Calu3 (cell line): ENCODE measurements around the gene RAC2. TPM values are rescaled to one million over a fixed set of nuclear protein-coding genes. Genes with fewer than 3 reads are reported as not detected.

ENCODE experiments used
- BruUV-seq: library from RNA; stranded (reverse); fragments of 400-500 nt; replicated peaks from 2 replicates; lab custom pipeline; 2021; lab: Mats Ljungman, UMichigan
- CTCF ChIA-PET: fragments of 300-600 bp; sonication (Branson Sonifier 250); formaldehyde crosslinking; loops from one replicate; lab custom pipeline; 2022; ENCODE audit warnings: antibody characterized with exemption; lab: Charles Lee
- DNase-seq: peaks from one replicate; pipeline ENCODE4 v3.0.0; 2022
- H3K27ac Mint-ChIP-seq: one replicate; pipeline ENCODE4 v1.8.0; 2022; ENCODE audit warnings: mixed read lengths; ENCODE audit not compliant: unreplicated experiment
- H3K27me3 Mint-ChIP-seq: one replicate; pipeline ENCODE4 v1.8.0; 2022; ENCODE audit warnings: mixed read lengths; ENCODE audit not compliant: unreplicated experiment
- H3K36me3 Mint-ChIP-seq: one replicate; pipeline ENCODE4 v1.8.0; 2022; ENCODE audit warnings: mild to moderate bottlenecking, moderate library complexity, mixed read lengths; ENCODE audit not compliant: insufficient read depth, unreplicated experiment
- H3K4me1 Mint-ChIP-seq: one replicate; pipeline ENCODE4 v1.8.0; 2022; ENCODE audit warnings: mild to moderate bottlenecking, low read depth, mixed read lengths; ENCODE audit not compliant: unreplicated experiment
- H3K4me3 Mint-ChIP-seq: one replicate; pipeline ENCODE4 v1.8.0; 2022; ENCODE audit warnings: mild to moderate bottlenecking, low read depth, moderate library complexity, mixed read lengths; ENCODE audit not compliant: unreplicated experiment
- H3K9me3 Mint-ChIP-seq: one replicate; pipeline ENCODE4 v1.8.0; 2022; ENCODE audit warnings: low read depth, mixed read lengths; ENCODE audit not compliant: unreplicated experiment
- intact Hi-C: fragments of 100-400 bp; cut with micrococcal nuclease; formaldehyde crosslinking; loops from one replicate; pipeline ENCODE4 v1.10.0; 2022; ENCODE audit not compliant: unreplicated experiment
- total RNA-seq: library from RNA; stranded (reverse); gene quantifications from 2 replicates; pipeline ENCODE4 v1.2.3, GENCODE V29; 2022
- TF ChIP-seq, protein P1 (sequence below): fragments of 200-600 bp; IDR thresholded peaks from one replicate; pipeline ENCODE4 v1.8.0; 2022; ENCODE audit warnings: antibody characterized with exemption; ENCODE audit not compliant: unreplicated experiment

RAC2 gene
- total RNA-seq, 1 experiment from 2014 or later = 21.0 TPM

DNA sequence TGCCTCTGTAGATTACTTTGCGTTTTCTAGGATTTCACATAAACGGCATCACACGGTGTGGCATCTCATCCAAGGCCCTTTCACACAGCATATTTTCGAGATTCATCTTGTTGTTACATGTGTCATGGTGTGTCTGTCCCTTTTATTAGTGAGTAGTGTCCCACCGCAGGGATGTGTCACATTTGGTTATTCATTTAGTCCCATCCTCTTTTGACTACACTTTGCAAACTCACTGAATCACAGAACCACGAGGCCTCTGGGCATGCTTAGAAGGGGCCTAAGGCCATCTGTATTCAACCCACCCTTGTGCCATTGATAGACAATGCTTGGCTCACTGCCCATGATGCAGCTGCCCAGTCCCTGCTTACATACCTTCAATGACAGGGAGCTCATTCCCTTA lies 4.2 kb upstream of the RAC2 start:
- BruUV-seq = no TSS peak
- H3K27ac Mint-ChIP-seq = no peak overlapping the region
- no peak for DNase-seq
- H3K9me3 Mint-ChIP-seq = no peaks in the 10 kb centered on the region
- CTCF ChIA-PET = interaction anchor here (0.6 to 1.1 kb wide), 2 partner anchors 10 to 12 kb away, joined by 3 to 11 read pairs; no protein-coding TSS in a partner anchor
- H3K27me3 Mint-ChIP-seq = no peaks in the 10 kb centered on the region
- no peak overlapping the region for H3K4me3 Mint-ChIP-seq
- TF ChIP-seq, protein P1, sequence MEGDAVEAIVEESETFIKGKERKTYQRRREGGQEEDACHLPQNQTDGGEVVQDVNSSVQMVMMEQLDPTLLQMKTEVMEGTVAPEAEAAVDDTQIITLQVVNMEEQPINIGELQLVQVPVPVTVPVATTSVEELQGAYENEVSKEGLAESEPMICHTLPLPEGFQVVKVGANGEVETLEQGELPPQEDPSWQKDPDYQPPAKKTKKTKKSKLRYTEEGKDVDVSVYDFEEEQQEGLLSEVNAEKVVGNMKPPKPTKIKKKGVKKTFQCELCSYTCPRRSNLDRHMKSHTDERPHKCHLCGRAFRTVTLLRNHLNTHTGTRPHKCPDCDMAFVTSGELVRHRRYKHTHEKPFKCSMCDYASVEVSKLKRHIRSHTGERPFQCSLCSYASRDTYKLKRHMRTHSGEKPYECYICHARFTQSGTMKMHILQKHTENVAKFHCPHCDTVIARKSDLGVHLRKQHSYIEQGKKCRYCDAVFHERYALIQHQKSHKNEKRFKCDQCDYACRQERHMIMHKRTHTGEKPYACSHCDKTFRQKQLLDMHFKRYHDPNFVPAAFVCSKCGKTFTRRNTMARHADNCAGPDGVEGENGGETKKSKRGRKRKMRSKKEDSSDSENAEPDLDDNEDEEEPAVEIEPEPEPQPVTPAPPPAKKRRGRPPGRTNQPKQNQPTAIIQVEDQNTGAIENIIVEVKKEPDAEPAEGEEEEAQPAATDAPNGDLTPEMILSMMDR = no peak
- H3K36me3 Mint-ChIP-seq = peaks cover 11% of the 10 kb centered on the region
- peaks cover 9% of the 10 kb centered on the region for H3K4me1 Mint-ChIP-seq
- intact Hi-C loops = no loop called here

DNA sequence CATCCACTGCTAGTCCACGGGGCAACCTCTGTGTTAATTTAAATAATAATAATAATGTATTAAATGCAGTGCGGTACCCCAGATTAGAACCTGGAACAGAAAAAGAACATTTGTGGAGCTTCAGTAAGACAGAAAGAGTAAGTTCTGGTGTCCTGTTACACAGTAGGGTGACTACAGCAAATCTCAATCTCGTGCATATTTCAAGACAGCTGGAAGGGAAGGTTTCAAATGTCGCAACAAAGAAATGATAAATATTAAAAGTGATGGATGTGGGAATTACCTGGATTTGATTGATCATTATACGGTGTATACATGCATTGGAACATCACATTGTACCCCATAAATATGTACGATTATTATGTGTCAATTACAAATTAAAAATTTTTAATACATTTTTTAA lies 1.7 kb upstream of the RAC2 start:
- Mint-ChIP-seq H3K27ac (no peak overlapping the region), H3K9me3 (no peaks in the 10 kb centered on the region), H3K4me1 (peaks cover 9% of the 10 kb centered on the region), H3K4me3 (no peak overlapping the region), H3K36me3 (peaks cover 11% of the 10 kb centered on the region), H3K27me3 (no peaks in the 10 kb centered on the region)
- BruUV-seq = no TSS peak
- intact Hi-C loops = no loop called here
- CTCF ChIA-PET = interaction anchor here (0.6 kb wide), 1 partner anchor 162 kb away, joined by 3 read pairs; no protein-coding TSS in a partner anchor
- TF ChIP-seq, protein P1 = no peak
- no peak for DNase-seq

DNA sequence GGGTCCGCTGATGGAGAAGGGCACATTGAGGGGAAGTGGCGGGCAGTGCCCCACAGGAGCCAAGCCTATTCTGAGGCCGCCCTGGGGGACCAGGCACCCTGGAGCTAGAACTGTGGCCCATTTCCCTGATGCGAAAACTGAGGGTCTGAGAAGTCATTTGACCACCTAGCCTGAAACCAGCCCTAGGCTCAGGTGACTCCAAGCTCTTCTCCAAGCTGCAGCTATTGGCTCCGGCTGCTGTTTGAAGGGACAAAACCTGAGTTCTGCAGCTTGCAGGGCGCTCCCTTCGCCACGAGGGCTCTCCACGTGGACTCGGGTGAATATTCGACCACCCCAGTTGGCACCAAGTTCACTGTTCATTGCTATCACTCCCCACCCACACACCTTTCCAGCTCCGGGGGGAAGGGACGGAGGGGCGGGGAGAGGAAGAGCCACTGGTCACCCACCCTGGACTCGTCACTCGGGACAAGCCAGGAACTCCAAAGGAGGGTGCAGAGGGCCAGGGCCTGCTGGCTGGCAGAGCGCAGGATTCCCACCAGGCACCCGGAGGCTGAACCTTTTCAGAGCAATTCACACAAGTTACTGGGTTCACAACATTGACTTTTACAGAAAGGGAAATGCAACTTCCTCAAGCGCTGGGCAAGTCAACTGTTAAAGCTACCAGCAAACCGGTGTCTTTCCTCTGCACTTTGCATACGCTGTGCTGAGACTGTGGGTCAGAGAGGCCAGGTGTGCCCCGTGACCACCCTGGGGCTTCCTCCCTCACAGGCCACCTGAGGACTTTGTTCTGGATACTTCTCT lies 1.1 kb upstream of the RAC2 start:
- H3K9me3 Mint-ChIP-seq = no peaks in the 10 kb centered on the region
- CTCF ChIA-PET = no interaction called here
- H3K36me3 Mint-ChIP-seq = peaks cover 11% of the 10 kb centered on the region
- H3K4me1 Mint-ChIP-seq = peaks cover 9% of the 10 kb centered on the region
- intact Hi-C loops = no loop called here
- DNase-seq = no peak
- H3K27me3 Mint-ChIP-seq = no peaks in the 10 kb centered on the region
- TF ChIP-seq, protein P1 = no peak
- BruUV-seq = no TSS peak
- H3K4me3 Mint-ChIP-seq = peak overlapping the region; percentile 74
- no peak overlapping the region for H3K27ac Mint-ChIP-seq

DNA sequence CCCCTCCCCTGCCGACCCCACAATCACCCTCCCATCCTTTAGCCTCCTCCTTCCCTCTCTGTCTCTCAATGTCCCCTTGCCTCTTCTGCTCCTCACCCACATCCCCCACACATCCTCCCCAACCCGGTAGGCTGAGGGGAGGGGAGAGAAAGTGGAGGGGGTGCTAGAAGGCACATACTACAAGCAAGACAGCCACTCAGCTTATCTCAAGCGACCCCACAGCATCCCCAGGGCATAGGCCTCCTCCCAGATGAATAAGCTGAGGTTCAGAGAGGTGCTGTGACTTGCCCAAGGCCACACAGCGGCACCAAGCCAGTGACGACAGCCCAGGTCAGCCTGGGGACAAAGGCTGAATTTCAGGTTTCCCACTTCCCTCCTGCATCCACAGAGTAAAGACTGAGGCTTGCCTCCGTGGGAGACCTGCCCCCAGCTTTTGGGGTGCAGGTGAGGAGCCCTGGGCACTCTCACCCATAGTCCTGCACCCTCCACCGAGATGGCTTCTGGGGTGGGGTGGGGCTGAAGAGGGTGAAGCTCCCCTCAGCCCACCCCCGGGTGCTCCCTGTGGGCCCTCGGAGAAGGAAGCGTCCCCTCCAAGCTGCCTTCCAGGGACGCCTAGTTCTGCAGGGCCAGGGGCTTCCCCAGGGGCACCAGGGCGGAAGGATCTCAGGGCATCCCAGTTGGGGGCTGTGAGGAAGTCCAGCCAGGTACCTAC lies 511 bp downstream of the RAC2 start:
- H3K9me3 Mint-ChIP-seq = no peaks in the 10 kb centered on the region
- peak overlapping the region; percentile 74 for H3K4me3 Mint-ChIP-seq
- no TSS peak for BruUV-seq
- no peaks in the 10 kb centered on the region for H3K27me3 Mint-ChIP-seq
- TF ChIP-seq, protein P1 = no peak
- CTCF ChIA-PET = interaction anchor here (0.5 to 1.4 kb wide), 7 partner anchors 14 to 269 kb away, joined by 3 to 4 read pairs (median 3); no protein-coding TSS in a partner anchor
- H3K27ac Mint-ChIP-seq = no peak overlapping the region
- no peak for DNase-seq
- peaks cover 9% of the 10 kb centered on the region for H3K4me1 Mint-ChIP-seq
- H3K36me3 Mint-ChIP-seq = peaks cover 11% of the 10 kb centered on the region
- intact Hi-C loops = no loop called here
